ENCODE data around the gene BMPER.

Gene BMPER

GRCh38 chr7:33892945-33893344, 12.4 kb upstream of the BMPER start:
- DNase-seq, result no peak

GRCh38 chr7:33893377-33893776, 12.0 kb upstream of the BMPER start:
- DNase-seq, result no peak

- DNase-seq, result peak; percentile 69 to 85 (median 76)
Observed at GRCh38 chr7:33895025-33895804, 10.1 kb upstream of the BMPER start.

- DNase-seq, result no peak
Observed at GRCh38 chr7:33900501-33900900, 4.8 kb upstream of the BMPER start.

- no peak for DNase-seq
Observed at GRCh38 chr7:33901199-33901598, 4.1 kb upstream of the BMPER start.

- DNase-seq, result no peak
Observed at GRCh38 chr7:33901847-33902246, 3.5 kb upstream of the BMPER start.

- no peak for DNase-seq
Observed at GRCh38 chr7:33902746-33903145, 2.6 kb upstream of the BMPER start.

- no peak for DNase-seq
Observed at GRCh38 chr7:33903791-33904680, 1.3 kb upstream of the BMPER start.

- peak in 1 of 4 experiments; percentile 12 for DNase-seq
Observed at GRCh38 chr7:33904681-33905388, 504 bp upstream of the BMPER start.

GRCh38 chr7:33906697-33907096, 1.4 kb downstream of the BMPER start:
- no peak for DNase-seq

GRCh38 chr7:33907625-33908024, 2.3 kb downstream of the BMPER start:
- no peak for DNase-seq

- DNase-seq, result no peak
Observed at GRCh38 chr7:33909318-33909717, 4.0 kb downstream of the BMPER start.

GRCh38 chr7:33909755-33910154, 4.4 kb downstream of the BMPER start:
- no peak for DNase-seq

- DNase-seq, result no peak
Observed at GRCh38 chr7:33910756-33911155, 5.4 kb downstream of the BMPER start.

GRCh38 chr7:33916357-33917081, 11.2 kb downstream of the BMPER start:
- DNase-seq, result no peak

GRCh38 chr7:33917661-33918060, 12.3 kb downstream of the BMPER start:
- no peak for DNase-seq

GRCh38 chr7:33918438-33919143, 13.3 kb downstream of the BMPER start:
- no peak for DNase-seq

GRCh38 chr7:33919449-33919848, 14.1 kb downstream of the BMPER start:
- no peak for DNase-seq

GRCh38 chr7:33921216-33921938, 16.0 kb downstream of the BMPER start:
- no peak for DNase-seq

- DNase-seq, result no peak
Observed at GRCh38 chr7:33922820-33923219, 17.5 kb downstream of the BMPER start.
